Endothelial cell of umbilical vein (primary cell): Measurements from ENCODE around the gene ABHD18.

Experiments
- TF ChIP-seq, protein P1 (sequence below), 2 donors: IDR thresholded peaks; 1 replicate in 1 of 2; 2 replicates in 1 of 2; pipeline ENCODE4 v1.5.1; 2011; ENCODE audit warnings: low read length in 2 of 2, mild to moderate bottlenecking in 2 of 2, moderate library complexity in 2 of 2, control low read depth in 1 of 2, inconsistent platforms in 1 of 2, low read depth in 1 of 2; ENCODE audit not compliant: insufficient read depth in 1 of 2; ENCODE audit errors: extremely low read depth in 1 of 2
- TF ChIP-seq, protein P2 (sequence below): IDR thresholded peaks from 2 replicates; pipeline ENCODE4 v1.6.1; 2011; ENCODE audit not compliant: insufficient read depth, insufficient read length

DNA sequence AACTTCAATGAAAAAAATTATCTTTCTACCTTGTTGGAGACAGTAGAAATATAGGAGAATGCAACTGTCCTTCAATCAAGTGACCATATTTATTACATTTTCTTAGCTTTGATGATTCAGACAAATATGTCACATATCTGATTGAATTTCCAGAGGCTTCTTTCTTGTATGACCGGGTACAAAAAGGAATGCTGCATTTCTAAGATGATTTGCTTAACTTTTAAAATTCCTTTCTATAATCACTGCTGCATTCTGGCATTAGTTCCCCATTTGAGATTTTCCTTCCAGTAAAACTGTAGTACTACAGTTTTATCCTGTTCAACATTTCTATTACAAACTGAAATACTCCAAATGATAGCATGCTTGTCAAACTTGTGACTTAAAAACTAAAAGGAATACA lies 5.4 kb upstream of the ABHD18 start:
- TF ChIP-seq, protein P1, sequence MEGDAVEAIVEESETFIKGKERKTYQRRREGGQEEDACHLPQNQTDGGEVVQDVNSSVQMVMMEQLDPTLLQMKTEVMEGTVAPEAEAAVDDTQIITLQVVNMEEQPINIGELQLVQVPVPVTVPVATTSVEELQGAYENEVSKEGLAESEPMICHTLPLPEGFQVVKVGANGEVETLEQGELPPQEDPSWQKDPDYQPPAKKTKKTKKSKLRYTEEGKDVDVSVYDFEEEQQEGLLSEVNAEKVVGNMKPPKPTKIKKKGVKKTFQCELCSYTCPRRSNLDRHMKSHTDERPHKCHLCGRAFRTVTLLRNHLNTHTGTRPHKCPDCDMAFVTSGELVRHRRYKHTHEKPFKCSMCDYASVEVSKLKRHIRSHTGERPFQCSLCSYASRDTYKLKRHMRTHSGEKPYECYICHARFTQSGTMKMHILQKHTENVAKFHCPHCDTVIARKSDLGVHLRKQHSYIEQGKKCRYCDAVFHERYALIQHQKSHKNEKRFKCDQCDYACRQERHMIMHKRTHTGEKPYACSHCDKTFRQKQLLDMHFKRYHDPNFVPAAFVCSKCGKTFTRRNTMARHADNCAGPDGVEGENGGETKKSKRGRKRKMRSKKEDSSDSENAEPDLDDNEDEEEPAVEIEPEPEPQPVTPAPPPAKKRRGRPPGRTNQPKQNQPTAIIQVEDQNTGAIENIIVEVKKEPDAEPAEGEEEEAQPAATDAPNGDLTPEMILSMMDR (IDR thresholded peaks at IDR 0.05; ENCODE audit: extremely low read depth in 1 of 2, insufficient read depth in 1 of 2, low read depth in 1 of 2, low read length in 2 of 2), result no peak
- TF ChIP-seq, protein P2, sequence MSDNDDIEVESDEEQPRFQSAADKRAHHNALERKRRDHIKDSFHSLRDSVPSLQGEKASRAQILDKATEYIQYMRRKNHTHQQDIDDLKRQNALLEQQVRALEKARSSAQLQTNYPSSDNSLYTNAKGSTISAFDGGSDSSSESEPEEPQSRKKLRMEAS, result no peak
